HEK293T (cell line): ENCODE data around the gene HOXB6.

Experiments used
- ARNT ChIP-seq: fragments of 450-650 bp; IDR thresholded peaks from 2 replicates; pipeline ENCODE4 v1.6.1; 2017; ENCODE audit warnings: mild to moderate bottlenecking
- BHLHE40 ChIP-seq: fragments of 450-650 bp; IDR thresholded peaks from 2 replicates; pipeline ENCODE4 v1.6.1; 2016; ENCODE audit warnings: mild to moderate bottlenecking, moderate library complexity, borderline replicate concordance
- ELF4 ChIP-seq: fragments of 450-650 bp; IDR thresholded peaks from 2 replicates; pipeline ENCODE4 v1.6.1; 2017; ENCODE audit warnings: antibody characterized with exemption
- FOXK2 ChIP-seq: fragments of 450-650 bp; IDR thresholded peaks from 2 replicates; pipeline ENCODE4 v1.6.1; 2016; ENCODE audit warnings: mild to moderate bottlenecking
- SP1 ChIP-seq: fragments of 450-650 bp; IDR thresholded peaks from 2 replicates; pipeline ENCODE4 v1.6.1; 2017
- TARDBP ChIP-seq: fragments of 450-650 bp; IDR thresholded peaks from 2 replicates; pipeline ENCODE4 v1.6.1; 2016

- TF ChIP-seq ARNT (no peak), TARDBP (no peak), FOXK2 (no peak), ELF4 (no peak), SP1 (no peak), BHLHE40 (no peak)
These were observed 19.3 kb upstream of the HOXB6 start for GRCh38 chr17:48624118-48624517.
